Ovary (tissue), 3 donors: Measurements from ENCODE around the gene DDX46.
"Not testable (repeated sequence)": the region's sequence is repeated elsewhere in the genome, so short reads cannot be mapped to it uniquely, and the experiment has no call there.

Source experiments
- CTCF ChIP-seq, 3 donors: fragments of 450-650 bp in 2 of 3; fragments of 200-600 bp in 1 of 3; IDR thresholded peaks; one replicate each; pipeline versions ENCODE4 v1.5.1 to v1.8.0; 2016 to 2022; ENCODE audit warnings: antibody characterized with exemption in 3 of 3, mild to moderate bottlenecking in 1 of 3
- EP300 ChIP-seq: sonication (generic); formaldehyde crosslinking; IDR thresholded peaks from one replicate; pipeline ENCODE4 v1.6.1; 2017; ENCODE audit warnings: antibody characterized with exemption
- POLR2A ChIP-seq: fragments of 450-650 bp; IDR thresholded peaks from one replicate; pipeline ENCODE4 v1.6.1; 2017; ENCODE audit warnings: antibody characterized with exemption, mild to moderate bottlenecking, moderate library complexity
- donor health status: DM: no; HTN: no; CAD: no.

- TF ChIP-seq CTCF (IDR thresholded peaks at IDR 0.05); EP300; POLR2A: not testable (repeated sequence)
Observed at GRCh38 chr5:134715466-134715865, 43.1 kb upstream of the DDX46 start.
